Endothelial cell of umbilical vein (primary cell): ENCODE results near the gene RPP38. TPM values are rescaled to one million over a fixed set of nuclear protein-coding genes. Genes with fewer than 3 reads are reported as not detected.

Experiments
- BruUV-seq: library from RNA; stranded (reverse); fragments of 400-500 nt; replicated peaks from 2 replicates; lab custom pipeline; 2021; lab: Mats Ljungman, UMichigan
- CTCF ChIA-PET: fragments of 300-600, 350-600 bp; sonication (Branson Sonifier 250); formaldehyde crosslinking; loops from one replicate; lab custom pipeline; 2021; ENCODE audit warnings: antibody characterized with exemption, inconsistent platforms; lab: Charles Lee
- POLR2A ChIA-PET: fragments of 300-600, 350-600 bp; sonication (Branson Sonifier 250); formaldehyde crosslinking; loops from one replicate; lab custom pipeline; 2021; ENCODE audit warnings: antibody characterized with exemption, inconsistent platforms; lab: Charles Lee
- DNase-seq: peaks from one replicate; pipeline ENCODE4 v3.0.0-alpha.2; 2011; ENCODE audit warnings: low read depth, low spot score
- FAIRE-seq: peaks from 2 replicates; lab custom pipeline; 2011; peaks lifted over from hg19 to GRCh38; lab: Jason Lieb, UNC
- H2AFZ ChIP-seq: 2 replicates; pipeline ENCODE4 v1.6.0; 2012; ENCODE audit warnings: low read depth, low read length, control low read depth, inconsistent platforms
- H3K27ac ChIP-seq: 2 replicates; pipeline ENCODE4 v1.5.1; 2011; ENCODE audit warnings: low read depth, mild to moderate bottlenecking, control low read depth, low read length, moderate library complexity; ENCODE audit not compliant: insufficient read depth
- H3K27me3 ChIP-seq, 2 experiments: 2 replicates each; pipeline versions ENCODE4 v1.6.0 to v1.6.1; 2011; ENCODE audit warnings: low read length in 2 of 2, mixed read lengths in 1 of 2; ENCODE audit not compliant: control insufficient read depth in 2 of 2, insufficient read depth in 2 of 2
- H3K36me3 ChIP-seq, 2 experiments: 2 replicates in 1 of 2; 3 replicates in 1 of 2; pipeline ENCODE4 v1.5.1; 2011; ENCODE audit warnings: low read length in 2 of 2, mild to moderate bottlenecking in 1 of 2, moderate library complexity in 1 of 2; ENCODE audit not compliant: control insufficient read depth in 2 of 2, insufficient read depth in 2 of 2; ENCODE audit errors: extremely low read depth in 1 of 2
- H3K4me1 ChIP-seq: 3 replicates; pipeline ENCODE4 v1.5.1; 2011; ENCODE audit warnings: mild to moderate bottlenecking, low read length; ENCODE audit not compliant: control insufficient read depth, insufficient read depth; ENCODE audit errors: extremely low read depth
- H3K4me2 ChIP-seq: 2 replicates; pipeline ENCODE4 v1.6.1; 2011; ENCODE audit warnings: low read length, control low read depth, mixed read lengths; ENCODE audit not compliant: insufficient read depth
- H3K4me3 ChIP-seq, 3 experiments: fragments of 200-600 bp in 1 of 3; sonication (generic), shearing (Covaris generic) in 1 of 3; replicated peaks in 1 of 3; 2 replicates each; pipeline ENCODE4 v1.5.1; 2011 to 2016; ENCODE audit warnings: control low read depth in 3 of 3, low read length in 3 of 3, mild to moderate bottlenecking in 2 of 3, inconsistent platforms in 1 of 3, low read depth in 1 of 3, moderate library complexity in 1 of 3; ENCODE audit not compliant: insufficient read depth in 1 of 3
- H3K79me2 ChIP-seq: 2 replicates; pipeline ENCODE4 v1.6.0; 2012; ENCODE audit warnings: low read length, inconsistent platforms; ENCODE audit not compliant: control insufficient read depth, insufficient read depth
- H3K9ac ChIP-seq: replicated peaks from 2 replicates; pipeline ENCODE3; 2011; ENCODE audit warnings: low read length, control low read depth; ENCODE audit not compliant: insufficient read depth; ENCODE audit errors: extremely low read depth
- H3K9me1 ChIP-seq: replicated peaks from 3 replicates; pipeline ENCODE4 v1.6.0; 2011; ENCODE audit warnings: mild to moderate bottlenecking, low read length; ENCODE audit not compliant: control insufficient read depth, insufficient read depth; ENCODE audit errors: extremely low read depth
- H3K9me3 ChIP-seq: replicated peaks from 2 replicates; pipeline ENCODE4 v1.5.1; 2012; ENCODE audit warnings: low read length, inconsistent platforms; ENCODE audit not compliant: control insufficient read depth, insufficient read depth
- H4K20me1 ChIP-seq: replicated peaks from 2 replicates; pipeline ENCODE3; 2011; ENCODE audit warnings: mild to moderate bottlenecking, low read length; ENCODE audit not compliant: control insufficient read depth, insufficient read depth; ENCODE audit errors: extremely low read depth
- CTCF ChIP-seq, 2 donors: IDR thresholded peaks; 1 replicate in 1 of 2; 2 replicates in 1 of 2; pipeline ENCODE4 v1.5.1; 2011; ENCODE audit warnings: low read length in 2 of 2, mild to moderate bottlenecking in 2 of 2, moderate library complexity in 2 of 2, control low read depth in 1 of 2, inconsistent platforms in 1 of 2, low read depth in 1 of 2; ENCODE audit not compliant: insufficient read depth in 1 of 2; ENCODE audit errors: extremely low read depth in 1 of 2
- EZH2 ChIP-seq: IDR thresholded peaks from 2 replicates; pipeline ENCODE4 v1.6.1; 2012; ENCODE audit warnings: borderline replicate concordance, low read depth, mild to moderate bottlenecking, moderate library complexity, low read length, inconsistent platforms; ENCODE audit not compliant: severe bottlenecking
- FOS ChIP-seq: IDR thresholded peaks from 2 replicates; pipeline ENCODE4 v1.6.1; 2011; ENCODE audit warnings: mild to moderate bottlenecking, low read length, moderate library complexity, borderline replicate concordance; ENCODE audit not compliant: insufficient read depth
- GATA2 ChIP-seq: IDR thresholded peaks from 2 replicates; pipeline ENCODE4 v1.7.0; 2011; ENCODE audit warnings: low read depth, mild to moderate bottlenecking, moderate library complexity, mixed read lengths, low read length; ENCODE audit not compliant: insufficient read length, insufficient read depth
- JUN ChIP-seq: IDR thresholded peaks from 2 replicates; pipeline ENCODE4 v1.6.1; 2011; ENCODE audit warnings: borderline replicate concordance, low read depth; ENCODE audit not compliant: insufficient read length, insufficient read depth
- MYC ChIP-seq: IDR thresholded peaks from one replicate; pipeline ENCODE4 v1.6.1; 2011; ENCODE audit warnings: mild to moderate bottlenecking, low read depth, low read length
- POLR2A ChIP-seq: IDR thresholded peaks from 2 replicates; pipeline ENCODE4 v1.6.1; 2012; ENCODE audit warnings: low read depth, mild to moderate bottlenecking, control low read depth, low read length
- POLR2AphosphoS5 ChIP-seq: IDR thresholded peaks from 2 replicates; pipeline ENCODE4 v1.6.1; 2012; ENCODE audit warnings: low read depth, mild to moderate bottlenecking, control low read depth, low read length, moderate library complexity; ENCODE audit not compliant: insufficient read depth
- dilution Hi-C: fragments of 300-500 bp; cut with MboI; formaldehyde crosslinking; loops from one replicate; pipeline ENCODE4 v1.15.0; 2019; ENCODE audit warnings: low sequenced_read_pairs; ENCODE audit not compliant: extremely low pct_ligation_motif_present
- intact Hi-C: fragments of 100-400 bp; cut with micrococcal nuclease; formaldehyde crosslinking; loops from one replicate; pipeline ENCODE4 v1.10.0; 2022
- polyA plus RNA-seq, 4 experiments: library from polyadenylated mRNA; depleted of rRNA in 3 of 4; stranded (reverse) in 3 of 4; unstranded in 1 of 4; fragments of >200 nt; gene quantifications; 2 replicates each; pipeline versions ENCODE4 v1.2.1 to v1.2.3, GENCODE V29; 2011 to 2012; ENCODE audit warnings: missing spikeins in 1 of 4
- total RNA-seq: library from RNA; stranded (reverse); gene quantifications from 2 replicates; pipeline ENCODE4 v1.2.3, GENCODE V29; 2021
- TF ChIP-seq, protein P1 (sequence below): IDR thresholded peaks from 2 replicates; pipeline ENCODE4 v1.6.1; 2011; ENCODE audit not compliant: insufficient read depth, insufficient read length

The RPP38 gene
- total and polyA plus RNA-seq, 2 donors (not counting 3 experiments of a cell fraction or from before 2014, with no cell fraction given): 9.0 to 10.6 TPM

DNA sequence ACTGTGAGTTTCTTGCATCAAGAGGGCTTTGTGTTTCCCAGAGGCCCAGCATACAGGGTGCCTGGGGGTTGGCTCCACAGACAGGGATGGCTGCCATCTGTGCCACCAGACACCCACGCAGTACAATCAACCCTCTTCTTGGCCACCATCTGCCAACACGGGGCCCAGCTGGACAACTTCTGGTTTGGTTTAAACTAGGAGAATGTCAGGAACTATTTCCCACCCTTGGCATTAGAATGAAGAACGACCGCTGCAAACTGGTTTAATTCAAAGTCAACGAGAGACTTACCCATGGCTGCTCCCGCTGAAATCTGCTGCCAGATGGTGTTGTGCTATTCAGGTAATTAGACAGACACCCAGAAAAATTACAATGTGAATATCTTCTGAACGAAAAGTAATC lies 43.5 kb downstream of the RPP38 start:
- Histone ChIP-seq H3K9ac (no peak overlapping the region), H3K27ac (no peak overlapping the region), H3K27me3 (no peaks in the 10 kb centered on the region), H3K79me2 (peaks cover 60% of the 10 kb centered on the region), H3K4me3 (no peak overlapping the region), H3K9me3 (no peaks in the 10 kb centered on the region), H3K9me1 (no peaks in the 10 kb centered on the region), H4K20me1 (no peaks in the 10 kb centered on the region), H3K4me1 (peaks cover 13% of the 10 kb centered on the region), H2AFZ (no peak overlapping the region), H3K36me3 (peaks cover 9 to 13% of the 10 kb centered on the region in 2 experiments), H3K4me2 (no peak overlapping the region)
- FAIRE-seq (no peak), DNase-seq (no peak)
- intact Hi-C loops (no loop called here), dilution Hi-C loops (no loop called here)
- BruUV-seq: no TSS peak
- CTCF ChIA-PET: no interaction called here
- POLR2A ChIA-PET: no interaction called here
- TF ChIP-seq POLR2A: no peak
- no peak for TF ChIP-seq FOS
- TF ChIP-seq POLR2AphosphoS5: no peak
- TF ChIP-seq, protein P1, sequence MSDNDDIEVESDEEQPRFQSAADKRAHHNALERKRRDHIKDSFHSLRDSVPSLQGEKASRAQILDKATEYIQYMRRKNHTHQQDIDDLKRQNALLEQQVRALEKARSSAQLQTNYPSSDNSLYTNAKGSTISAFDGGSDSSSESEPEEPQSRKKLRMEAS: no peak
- no peak for TF ChIP-seq CTCF (IDR thresholded peaks at IDR 0.05; ENCODE audit: extremely low read depth in 1 of 2, insufficient read depth in 1 of 2, low read depth in 1 of 2, low read length in 2 of 2)
- TF ChIP-seq MYC: no peak
- no peak for TF ChIP-seq EZH2
- no peak for TF ChIP-seq JUN
- TF ChIP-seq GATA2: no peak
